HT1080 (cell line): ENCODE measurements around the gene NUP205. TPM values are rescaled to one million over a fixed set of nuclear protein-coding genes. Genes with fewer than 3 reads are reported as not detected.
"Not testable (repeated sequence)": the region's sequence is repeated elsewhere in the genome, so short reads cannot be mapped to it uniquely, and the experiment has no call there.

Source experiments
- DNase-seq: peaks from one replicate; pipeline ENCODE4 v3.0.0-alpha.2; 2015; ENCODE audit warnings: low read depth
- total RNA-seq: library from RNA; depleted of rRNA; stranded (reverse); fragments of >200 nt; shearing (Covaris generic); gene quantifications from 2 replicates; pipeline ENCODE4 v1.2.3, GENCODE V29; 2014

Gene NUP205
- total RNA-seq, 1 experiment from 2014 or later, result 122 TPM

DNA sequence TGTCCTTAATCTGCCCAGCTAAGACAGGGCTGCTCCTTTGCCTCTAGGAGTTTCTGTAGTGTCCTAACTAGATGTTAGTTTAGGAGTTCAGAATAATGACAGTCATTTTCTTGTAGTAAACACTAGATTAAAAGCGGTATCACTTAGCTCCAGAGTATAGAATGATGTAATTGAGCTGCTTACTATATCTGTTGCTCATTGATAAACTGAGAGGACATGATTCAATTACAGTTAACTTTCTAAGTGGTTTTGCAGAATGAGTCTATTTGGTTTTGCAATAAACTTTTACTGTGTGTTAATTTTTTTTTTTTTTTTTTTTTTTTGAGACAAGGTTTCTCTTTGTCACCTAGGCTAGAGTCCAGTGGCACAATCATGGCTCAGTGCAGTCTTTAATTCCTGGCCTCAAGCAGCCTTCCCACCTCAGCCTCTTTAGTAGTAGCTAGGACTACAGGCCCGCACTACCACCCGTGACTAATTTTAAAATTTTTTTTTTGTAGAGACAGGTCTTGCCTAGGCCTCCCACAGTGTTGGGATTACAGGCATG, 106.4 kb downstream of the NUP205 start:
- DNase-seq, result no peak

DNA sequence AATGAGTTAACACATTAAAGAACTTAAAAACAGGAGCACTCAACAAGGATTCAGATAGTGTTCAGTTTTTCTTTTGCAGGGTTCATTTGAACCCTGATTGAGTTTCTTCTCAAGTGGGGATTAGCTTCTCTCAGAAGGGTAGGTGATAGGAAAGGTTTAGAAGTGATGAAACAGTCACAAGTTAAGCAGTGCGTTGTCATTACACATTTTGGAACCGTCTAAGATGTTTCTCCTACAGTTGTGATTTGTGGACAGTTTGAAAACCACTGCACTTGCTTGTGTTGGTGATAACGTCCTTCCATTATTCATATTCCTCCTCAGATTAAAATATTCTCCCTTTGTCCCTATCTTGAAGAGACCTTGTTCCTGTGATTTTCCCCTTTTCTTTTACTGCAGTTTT, 107.3 kb downstream of the NUP205 start:
- DNase-seq, result no peak

- no peak for DNase-seq
Observed at GRCh38 chr7:135666156-135666555, 108.4 kb downstream of the NUP205 start.

GRCh38 chr7:135666846-135667245, 109.1 kb downstream of the NUP205 start:
- no peak for DNase-seq

GRCh38 chr7:135667626-135668025, 109.9 kb downstream of the NUP205 start:
- DNase-seq, result not testable (repeated sequence)

DNA sequence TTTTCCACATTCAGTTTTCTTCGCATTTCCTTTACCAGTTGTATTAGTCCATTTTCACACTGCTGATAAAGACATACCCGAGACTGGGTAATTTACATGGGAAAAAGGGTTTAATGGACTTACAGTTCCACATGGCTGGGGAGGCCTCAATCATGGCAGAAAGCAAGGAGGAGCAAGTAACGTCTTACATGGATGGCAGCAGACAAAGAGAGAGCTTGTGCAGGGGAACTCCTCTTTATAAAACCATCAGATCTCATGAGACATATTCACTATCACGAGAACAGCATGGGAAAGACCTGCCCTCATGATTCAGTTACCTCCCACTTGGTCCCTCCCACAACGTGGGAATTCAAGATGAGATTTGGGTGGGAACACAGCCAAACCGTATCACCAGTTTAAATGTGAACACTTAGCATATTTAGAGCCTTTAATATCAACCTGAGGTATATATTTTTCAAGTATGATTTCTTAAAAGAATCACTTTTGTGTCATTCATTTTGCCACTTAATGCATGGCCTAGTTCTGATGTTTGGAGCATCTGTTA, 111.2 kb downstream of the NUP205 start:
- not testable (repeated sequence) for DNase-seq

- no peak for DNase-seq
Observed at GRCh38 chr7:135669774-135670173, 112.1 kb downstream of the NUP205 start.

DNA sequence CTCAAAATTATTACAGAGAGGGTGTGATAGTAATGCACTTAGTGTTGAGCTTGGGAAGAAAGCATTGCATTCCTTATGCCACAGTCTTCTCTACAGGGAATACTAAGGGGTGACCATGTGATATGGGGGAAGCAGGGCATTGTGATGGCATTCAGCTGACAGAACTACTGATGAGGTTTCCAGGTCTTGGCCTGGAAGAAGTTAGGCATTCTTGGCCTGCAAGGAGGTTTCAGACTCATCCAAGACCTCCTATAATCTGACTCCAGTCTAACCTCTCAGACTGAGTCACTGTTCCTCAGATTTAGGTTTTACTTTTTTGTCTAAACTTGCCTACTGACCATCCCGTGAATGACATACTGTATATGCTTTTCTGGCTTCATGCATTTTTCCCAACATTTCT, 112.5 kb downstream of the NUP205 start:
- peak; percentile 70 for DNase-seq

DNA sequence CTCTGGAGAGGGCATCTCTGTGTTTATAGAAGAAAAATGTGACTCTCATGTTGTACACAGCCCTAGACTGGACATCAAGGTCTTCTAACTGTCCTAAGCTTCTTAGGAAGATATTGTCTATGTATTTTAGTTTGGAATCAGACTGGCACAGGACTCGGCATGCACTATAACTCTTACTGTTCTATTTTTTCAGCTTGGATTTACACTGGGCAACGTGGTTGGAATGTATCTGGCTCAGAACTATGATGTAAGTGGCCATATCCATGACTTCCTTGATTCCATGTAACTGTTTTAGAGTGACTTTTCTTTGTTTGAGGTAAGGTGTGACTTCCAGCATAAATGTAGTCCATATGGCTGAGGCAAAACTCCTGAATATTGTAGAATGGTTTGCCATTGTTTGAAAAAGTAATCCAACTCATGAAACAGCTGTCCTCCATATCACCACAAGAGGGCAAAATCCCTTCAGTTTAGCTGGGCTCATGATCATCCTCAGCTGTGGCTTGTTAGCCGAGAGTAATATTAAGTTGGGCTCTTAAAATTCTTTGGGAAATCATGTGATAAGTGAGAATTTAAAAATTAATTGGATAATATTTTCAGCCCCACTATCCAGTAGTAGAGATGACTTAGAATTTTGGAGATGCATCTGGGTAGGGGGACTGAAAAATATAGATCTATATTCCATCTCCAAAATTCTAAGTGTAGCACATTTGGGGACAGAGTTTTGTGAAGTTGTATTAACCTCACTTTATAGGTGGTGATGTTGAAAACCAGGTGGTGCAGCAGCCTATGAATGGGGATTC, 115.0 kb downstream of the NUP205 start:
- DNase-seq, result peak; percentile 60

- peak; percentile 78 for DNase-seq
Observed at GRCh38 chr7:135673360-135673706, 115.6 kb downstream of the NUP205 start.

GRCh38 chr7:135678612-135679575, 121.2 kb downstream of the NUP205 start:
- peak; percentile 48 for DNase-seq

DNA sequence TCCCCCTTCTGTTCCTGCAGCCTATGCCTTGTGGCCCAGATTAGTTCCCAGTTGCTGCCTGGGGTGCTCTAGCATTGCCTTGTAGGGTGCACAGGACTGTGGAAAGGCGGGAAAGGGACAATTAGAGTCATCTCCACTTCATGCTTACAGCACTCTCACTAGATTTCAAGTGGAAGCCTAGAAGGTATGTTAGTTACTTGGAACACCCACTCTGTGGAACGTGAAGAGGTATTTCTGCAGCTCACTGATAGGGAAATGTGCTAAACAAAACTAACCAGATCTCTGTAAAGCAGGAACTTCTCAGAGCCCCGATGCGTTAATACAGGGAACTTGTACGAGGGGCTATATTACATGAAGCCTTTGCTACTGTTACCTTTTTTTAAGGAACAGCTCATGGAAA, 124.0 kb downstream of the NUP205 start:
- DNase-seq, result no peak

- no peak for DNase-seq
Observed at GRCh38 chr7:135682191-135682590, 124.5 kb downstream of the NUP205 start.

GRCh38 chr7:135683609-135684008, 125.9 kb downstream of the NUP205 start:
- DNase-seq, result no peak

- peak; percentile 47 for DNase-seq
Observed at GRCh38 chr7:135684136-135684535, 126.4 kb downstream of the NUP205 start.

DNA sequence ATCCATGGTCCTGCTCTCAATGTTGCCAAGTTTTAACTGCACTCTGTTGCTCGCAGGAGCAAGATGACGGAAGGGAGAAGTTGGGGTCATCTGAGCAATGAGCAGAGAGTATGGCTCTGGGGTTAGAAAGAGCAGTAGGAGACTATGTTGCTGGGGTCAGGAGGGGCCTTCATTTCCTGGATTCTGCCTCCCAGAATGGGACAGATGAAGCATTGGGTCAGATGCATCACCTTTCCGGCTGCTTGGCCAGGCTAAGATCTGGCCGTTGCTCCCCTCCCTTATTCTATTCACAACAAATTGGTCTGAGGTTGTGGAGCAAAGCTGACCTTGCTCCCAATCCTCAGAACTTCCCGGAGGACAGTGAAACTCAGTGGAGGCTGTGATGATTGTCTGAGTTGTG, 127.0 kb downstream of the NUP205 start:
- DNase-seq, result no peak

DNA sequence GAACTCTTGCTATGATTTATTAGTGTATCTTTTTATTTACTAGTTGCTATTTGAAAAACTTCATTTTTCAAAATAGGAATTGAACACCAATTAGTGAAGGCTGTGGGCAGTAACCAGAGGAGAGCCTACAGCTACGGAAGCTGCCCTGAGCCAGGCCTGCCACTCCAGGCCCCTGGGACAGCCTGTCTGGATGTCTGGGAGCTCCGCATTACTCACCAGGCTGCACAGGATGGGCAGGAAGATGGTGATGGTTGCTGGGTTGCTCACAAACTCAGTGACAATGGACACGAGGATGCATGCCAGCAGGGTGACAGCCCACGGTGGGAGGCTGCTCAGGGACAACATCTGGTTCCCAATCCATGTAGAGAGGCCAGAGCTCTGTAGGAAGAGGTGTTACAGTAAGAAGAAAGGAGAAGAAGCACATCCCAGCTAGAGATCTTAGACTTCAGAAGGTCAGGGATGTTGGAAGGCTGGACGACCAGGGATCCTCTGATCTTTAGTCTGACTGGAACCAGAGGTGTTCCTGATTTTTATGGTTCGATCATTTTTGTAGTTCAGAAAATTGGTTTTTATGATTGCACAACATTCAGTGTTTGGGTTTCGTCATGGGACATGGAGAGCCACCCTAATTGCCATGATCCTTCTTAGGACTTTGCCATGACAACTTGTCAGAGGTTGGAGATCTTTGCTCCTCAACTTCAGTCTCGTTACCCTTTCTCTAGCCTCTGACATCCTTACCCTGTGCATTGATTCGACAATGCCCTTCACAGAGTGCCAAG, 127.8 kb downstream of the NUP205 start:
- peak; percentile 46 for DNase-seq

DNA sequence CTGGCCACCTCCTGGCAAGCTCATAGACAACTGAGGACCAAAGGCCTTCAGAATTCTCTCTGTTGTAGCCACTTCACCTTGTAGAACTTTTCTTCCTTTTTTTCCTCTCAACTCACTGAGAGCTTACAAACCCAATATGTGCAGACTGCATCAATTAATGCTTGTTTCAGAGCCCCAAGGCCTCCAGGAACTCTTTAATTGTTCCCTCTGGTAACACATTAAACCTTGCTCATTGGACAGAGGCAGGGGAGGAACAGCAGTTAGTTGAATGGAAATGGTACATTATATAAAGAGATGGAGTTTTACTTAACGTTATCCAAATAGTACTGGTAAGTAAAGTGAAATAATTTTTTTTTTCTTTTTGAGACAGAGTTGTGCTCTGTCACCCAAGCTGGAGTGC, 129.7 kb downstream of the NUP205 start:
- DNase-seq, result no peak

DNA sequence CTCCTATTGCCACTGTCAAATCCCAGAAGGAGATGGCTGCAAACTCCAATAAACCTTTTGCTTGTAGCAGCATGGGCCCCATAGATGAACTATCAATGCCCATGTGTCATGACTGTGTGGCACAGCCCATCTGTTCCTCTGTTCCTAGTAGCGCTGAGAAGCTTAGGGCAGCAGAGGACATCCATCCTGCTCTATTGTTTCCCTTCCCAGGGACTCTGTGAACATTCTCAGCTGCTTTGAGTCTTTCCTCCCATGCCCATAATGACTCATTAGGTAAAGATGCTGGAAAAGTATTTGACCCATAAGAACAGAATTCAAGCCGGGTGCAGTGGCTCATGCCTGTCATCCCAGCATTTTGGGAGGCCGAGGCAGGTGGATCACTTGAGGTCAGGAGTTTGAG, 132.8 kb downstream of the NUP205 start:
- DNase-seq, result peak; percentile 80

GRCh38 chr7:135692055-135692454, 134.3 kb downstream of the NUP205 start:
- DNase-seq, result peak; percentile 73

- not testable (repeated sequence) for DNase-seq
Observed at GRCh38 chr7:135692606-135693005, 134.9 kb downstream of the NUP205 start.
